ENCODE results near the gene DHX36. TPM values are rescaled to one million over a fixed set of nuclear protein-coding genes. Genes with fewer than 3 reads are reported as not detected.

The DHX36 gene
- 100 to 1,000 TPM in 1 of 4 donors, 10 to 100 TPM in 3; 36.3 to 115 (median 54.8) TPM for total RNA-seq

GRCh38 chr3:154323891-154324738 is at the start of gene DHX36:
DHX36 (minus strand) TSS chr3:154324487; CDS start chr3:154324416, 71 bp downstream.
- 0 to 2% methylated on average over 14 to 30 of the region's 45 CpGs for WGBS, 2 donors (ENCODE audit: low coverage in 1 of 2)

GRCh38 chr3:154367221-154367620 is 42.9 kb upstream of the DHX36 start:
- no peaks in the 10 kb centered on the region for H3K4me1 ChIP-seq
- no peaks in the 10 kb centered on the region for H3K36me3 ChIP-seq
- 10 to 33% methylated on average over 1 to 3 of the region's 3 CpGs for WGBS, 2 donors (ENCODE audit: low coverage in 1 of 2)
- H3K4me3 ChIP-seq: no peak overlapping the region
- TF ChIP-seq POLR2AphosphoS5 (IDR thresholded peaks at IDR 0.05): no peak
- no peak for TF ChIP-seq POLR2A (IDR thresholded peaks at IDR 0.05)
- no peak for TF ChIP-seq EP300 (IDR thresholded peaks at IDR 0.05)
- TF ChIP-seq CTCF (IDR thresholded peaks at IDR 0.05): no peak
- H3K27me3 ChIP-seq: no peaks in the 10 kb centered on the region
- H3K9me3 ChIP-seq: no peaks in the 10 kb centered on the region
- no peak for ATAC-seq
- no peak overlapping the region for H3K27ac ChIP-seq

More at GRCh38 chr3:154323891-154324738, at the start of gene DHX36:
- TF ChIP-seq POLR2AphosphoS5 (IDR thresholded peaks at IDR 0.05): peak; percentile 85
- peak; percentile 60 to 75 for TF ChIP-seq POLR2A (IDR thresholded peaks at IDR 0.05)
- no peak for TF ChIP-seq CTCF (IDR thresholded peaks at IDR 0.05)
- H3K4me1 ChIP-seq: peaks cover 9 to 51% (median 10%) of the 10 kb centered on the region in 3 donors
- peak within 1 kb of the TSS; percentile 88 to 94 (median 92) for H3K27ac ChIP-seq
- H3K9me3 ChIP-seq: no peaks in the 10 kb centered on the region
- peak within 1 kb of the TSS; percentile 84 to 100 for H3K4me3 ChIP-seq
- no peaks in the 10 kb centered on the region for H3K27me3 ChIP-seq
- no peaks in the 10 kb centered on the region for H3K36me3 ChIP-seq
- ATAC-seq: peak; percentile 96

DNA sequence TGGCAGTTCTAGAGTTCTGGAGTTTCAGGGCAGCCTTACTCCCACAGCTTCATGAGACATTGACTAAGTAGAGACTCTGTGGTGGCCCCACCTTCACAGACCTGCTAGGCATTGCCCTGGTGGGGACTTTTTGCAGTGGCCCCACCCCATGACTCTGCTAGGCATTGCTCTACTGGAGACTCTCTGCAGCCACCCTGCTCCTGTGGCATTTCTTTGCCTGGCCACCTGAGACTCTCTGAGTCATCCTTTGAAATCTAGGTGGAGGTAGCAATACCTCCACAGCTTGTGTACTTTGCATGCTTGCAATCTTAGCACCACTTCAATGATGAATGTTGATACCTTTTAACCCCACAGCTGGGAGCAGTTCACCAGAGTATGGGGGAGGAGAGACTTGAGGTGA is 40.6 kb upstream of the DHX36 start:
- TF ChIP-seq CTCF (IDR thresholded peaks at IDR 0.05): no peak
- TF ChIP-seq POLR2A (IDR thresholded peaks at IDR 0.05): no peak
- no peak for TF ChIP-seq EP300 (IDR thresholded peaks at IDR 0.05)
- no peak for TF ChIP-seq POLR2AphosphoS5 (IDR thresholded peaks at IDR 0.05)
- Histone ChIP-seq H3K27ac (no peak overlapping the region), H3K27me3 (no peaks in the 10 kb centered on the region), H3K4me1 (no peaks in the 10 kb centered on the region), H3K4me3 (no peak overlapping the region), H3K36me3 (no peaks in the 10 kb centered on the region), H3K9me3 (no peaks in the 10 kb centered on the region)
- no peak for ATAC-seq

- no peaks in the 10 kb centered on the region for H3K36me3 ChIP-seq
- no peak overlapping the region for H3K4me3 ChIP-seq
- WGBS, 2 donors (ENCODE audit: low coverage in 1 of 2): 50 to 79% methylated on average over 1 of the region's 1 CpG
- H3K27me3 ChIP-seq: no peaks in the 10 kb centered on the region
- H3K4me1 ChIP-seq: no peaks in the 10 kb centered on the region
- ATAC-seq: no peak
- H3K9me3 ChIP-seq: no peaks in the 10 kb centered on the region
- H3K27ac ChIP-seq: no peak overlapping the region
- TF ChIP-seq EP300 (IDR thresholded peaks at IDR 0.05): no peak
- no peak for TF ChIP-seq POLR2A (IDR thresholded peaks at IDR 0.05)
- TF ChIP-seq POLR2AphosphoS5 (IDR thresholded peaks at IDR 0.05): no peak
- no peak for TF ChIP-seq CTCF (IDR thresholded peaks at IDR 0.05)
These were observed 36.8 kb upstream of the DHX36 start for GRCh38 chr3:154361099-154361498.

- 36 to 50% methylated on average over 1 of the region's 1 CpG for WGBS, 2 donors (ENCODE audit: low coverage in 1 of 2)
- ATAC-seq: no peak
These were observed 31.7 kb upstream of the DHX36 start for GRCh38 chr3:154356009-154356408.

More at GRCh38 chr3:154356009-154356408, 31.7 kb upstream of the DHX36 start:
- Histone ChIP-seq H3K36me3 (no peaks in the 10 kb centered on the region), H3K27ac (no peak overlapping the region), H3K4me3 (no peak overlapping the region), H3K9me3 (no peaks in the 10 kb centered on the region), H3K27me3 (no peaks in the 10 kb centered on the region), H3K4me1 (no peaks in the 10 kb centered on the region)
- TF ChIP-seq CTCF (IDR thresholded peaks at IDR 0.05) (no peak), POLR2AphosphoS5 (IDR thresholded peaks at IDR 0.05) (no peak), EP300 (IDR thresholded peaks at IDR 0.05) (no peak), POLR2A (IDR thresholded peaks at IDR 0.05) (no peak)
